Naive B cell (primary cell): ENCODE results near the gene ENAH. TPM values are rescaled to one million over a fixed set of nuclear protein-coding genes. Genes with fewer than 3 reads are reported as not detected.

Experiments used
- ATAC-seq, 2 donors: fragments of 150-1000 bp; cut with Tn5 transposase; 2 replicates each; pipeline ENCODE4 v1.10.0; 2021; ENCODE audit warnings: low read depth in 2 of 2, mild to moderate bottlenecking in 2 of 2, moderate library complexity in 2 of 2
- DNase-seq: peaks from one replicate; pipeline ENCODE4 v3.0.0; 2022
- H3K27ac Mint-ChIP-seq, 6 donors: one replicate each; pipeline ENCODE4 v1.8.0; 2020 to 2022; ENCODE audit warnings: mild to moderate bottlenecking in 6 of 6, mixed read lengths in 6 of 6, moderate library complexity in 5 of 6, inconsistent platforms in 2 of 6
- H3K27me3 Mint-ChIP-seq, 3 donors: one replicate each; pipeline ENCODE4 v1.8.0; 2021 to 2022; ENCODE audit warnings: mixed read lengths in 3 of 3, mild to moderate bottlenecking in 1 of 3
- H3K36me3 Mint-ChIP-seq, 2 donors: one replicate each; pipeline ENCODE4 v1.8.0; 2020 to 2022; ENCODE audit warnings: mixed read lengths in 2 of 2, inconsistent platforms in 1 of 2, mild to moderate bottlenecking in 1 of 2
- H3K4me1 Mint-ChIP-seq, 3 donors: one replicate each; pipeline ENCODE4 v1.8.0; 2020 to 2022; ENCODE audit warnings: mixed read lengths in 3 of 3, inconsistent platforms in 1 of 3, mild to moderate bottlenecking in 1 of 3, moderate library complexity in 1 of 3
- H3K4me3 Mint-ChIP-seq, 8 donors: one replicate each; pipeline ENCODE4 v1.8.0; 2020 to 2022; ENCODE audit warnings: mild to moderate bottlenecking in 8 of 8, mixed read lengths in 8 of 8, moderate library complexity in 8 of 8, inconsistent platforms in 2 of 8
- H3K9me3 Mint-ChIP-seq, 7 donors: one replicate each; pipeline ENCODE4 v1.8.0; 2020 to 2022; ENCODE audit warnings: mixed read lengths in 7 of 7, mild to moderate bottlenecking in 5 of 7, inconsistent platforms in 2 of 7, moderate library complexity in 1 of 7
- polyA plus RNA-seq, 6 donors: library from polyadenylated mRNA; unstranded; fragments of 300-500 nt; fragmentation: Illumina TruSeq; gene quantifications; one replicate each; pipeline ENCODE4 v1.2.3, GENCODE V29; 2021; ENCODE audit warnings: low read depth in 6 of 6

ENAH gene
- polyA plus RNA-seq, 6 donors from 2014 or later: 0.23 to 3.6 (median 2.0) TPM

DNA sequence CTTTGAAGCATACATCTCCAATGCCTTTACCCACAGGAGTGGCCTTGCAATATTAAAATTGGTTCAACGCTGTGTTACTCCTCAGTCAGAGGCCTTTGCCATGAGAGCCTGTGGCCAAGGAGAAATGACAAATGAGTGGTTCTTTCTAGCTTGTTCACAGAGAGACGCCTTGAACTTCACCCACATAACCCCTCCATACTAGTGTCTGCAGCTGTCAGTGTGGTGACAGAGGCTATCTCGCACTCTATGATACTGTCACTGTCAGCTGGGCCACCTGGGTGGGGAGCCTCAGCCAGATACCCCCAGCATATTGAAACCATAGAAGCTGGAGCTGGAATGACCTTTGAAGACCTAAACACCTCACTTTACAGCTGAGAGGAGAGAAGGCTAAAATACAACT lies 167.7 kb downstream of the ENAH start:
- H3K27ac Mint-ChIP-seq: no peak overlapping the region
- no peak overlapping the region for H3K4me3 Mint-ChIP-seq
- H3K9me3 Mint-ChIP-seq: no peaks in the 10 kb centered on the region
- no peaks in the 10 kb centered on the region for H3K27me3 Mint-ChIP-seq
- ATAC-seq: no peak
- no peak for DNase-seq
- H3K36me3 Mint-ChIP-seq: no peaks in the 10 kb centered on the region
- peaks cover 14 to 22% (median 17%) of the 10 kb centered on the region in 3 donors for H3K4me1 Mint-ChIP-seq

DNA sequence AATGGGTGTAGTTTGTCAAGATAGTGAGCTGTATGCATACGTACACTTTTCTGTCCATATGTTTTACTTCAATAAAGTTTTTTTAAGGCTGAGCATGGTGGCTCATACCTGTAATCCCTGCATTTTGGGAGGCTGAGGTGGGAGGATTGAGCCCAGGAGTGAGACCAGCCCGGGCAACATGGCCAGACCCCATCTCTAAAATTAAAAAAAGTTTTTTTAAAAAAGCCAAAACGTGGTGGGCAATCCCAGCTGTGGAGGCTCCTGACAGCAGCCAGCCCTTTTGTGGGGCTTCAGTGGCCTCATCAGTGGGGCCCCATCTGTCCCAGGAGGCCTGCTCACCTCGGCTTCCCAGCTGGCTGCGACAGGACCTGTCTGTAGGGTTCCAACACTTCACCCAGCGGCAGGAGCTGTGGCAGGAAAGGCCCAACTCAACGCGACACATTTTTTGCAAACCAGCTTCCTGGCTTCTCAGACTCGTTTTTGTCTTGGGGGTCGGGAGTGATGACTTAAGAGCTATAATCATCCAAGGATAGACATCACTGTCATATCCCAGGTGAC lies 168.2 kb downstream of the ENAH start:
- ATAC-seq: no peak
- no peaks in the 10 kb centered on the region for H3K27me3 Mint-ChIP-seq
- H3K27ac Mint-ChIP-seq: no peak overlapping the region
- no peak for DNase-seq
- no peak overlapping the region for H3K4me3 Mint-ChIP-seq
- no peaks in the 10 kb centered on the region for H3K36me3 Mint-ChIP-seq
- peaks cover 16 to 27% (median 22%) of the 10 kb centered on the region in 3 donors for H3K4me1 Mint-ChIP-seq
- no peaks in the 10 kb centered on the region for H3K9me3 Mint-ChIP-seq

DNA sequence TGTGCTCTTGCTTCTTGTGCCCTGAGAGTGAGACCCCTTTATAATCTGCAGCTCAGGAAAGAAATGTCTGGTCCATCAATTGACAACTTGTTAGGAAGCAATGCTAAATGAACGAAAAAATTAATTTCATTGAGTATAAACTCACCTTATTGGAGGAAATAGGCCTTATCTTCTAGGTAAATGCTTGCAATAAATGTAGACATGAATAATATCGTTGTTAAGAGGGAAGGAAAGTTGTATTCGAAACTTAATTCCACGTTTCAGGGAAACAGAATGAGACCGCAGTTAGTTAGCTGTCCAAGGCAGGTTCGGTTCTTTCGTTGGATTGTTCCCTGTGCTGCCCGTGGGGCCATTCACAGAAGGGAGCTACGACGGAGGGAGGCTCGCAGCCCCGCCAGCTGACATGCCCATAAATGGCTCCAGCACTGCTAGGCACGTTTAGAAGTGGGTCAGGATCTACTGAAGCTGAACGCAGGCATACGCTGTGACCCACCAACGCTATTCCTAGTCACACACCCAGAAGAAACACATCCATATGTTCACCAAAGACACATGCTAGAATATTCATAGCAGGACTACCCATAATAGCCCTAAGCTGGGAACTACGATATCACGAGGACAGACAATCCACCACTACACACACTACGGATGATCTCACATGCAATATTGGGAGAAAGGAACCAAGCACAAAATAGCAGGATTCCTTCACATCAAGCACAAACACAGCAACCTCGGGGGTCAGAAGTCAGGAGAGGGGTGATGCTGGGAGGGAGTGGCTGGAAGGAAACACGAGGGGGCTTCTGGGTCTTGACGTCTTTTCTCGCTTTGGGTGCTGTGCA lies 168.9 kb downstream of the ENAH start:
- Mint-ChIP-seq H3K36me3 (no peaks in the 10 kb centered on the region), H3K9me3 (no peaks in the 10 kb centered on the region), H3K4me3 (no peak overlapping the region), H3K27ac (peak overlapping the region in 1 of 6 donors; percentile 71), H3K4me1 (peaks cover 21 to 34% (median 29%) of the 10 kb centered on the region in 3 donors), H3K27me3 (no peaks in the 10 kb centered on the region)
- no peak for ATAC-seq
- no peak for DNase-seq

DNA sequence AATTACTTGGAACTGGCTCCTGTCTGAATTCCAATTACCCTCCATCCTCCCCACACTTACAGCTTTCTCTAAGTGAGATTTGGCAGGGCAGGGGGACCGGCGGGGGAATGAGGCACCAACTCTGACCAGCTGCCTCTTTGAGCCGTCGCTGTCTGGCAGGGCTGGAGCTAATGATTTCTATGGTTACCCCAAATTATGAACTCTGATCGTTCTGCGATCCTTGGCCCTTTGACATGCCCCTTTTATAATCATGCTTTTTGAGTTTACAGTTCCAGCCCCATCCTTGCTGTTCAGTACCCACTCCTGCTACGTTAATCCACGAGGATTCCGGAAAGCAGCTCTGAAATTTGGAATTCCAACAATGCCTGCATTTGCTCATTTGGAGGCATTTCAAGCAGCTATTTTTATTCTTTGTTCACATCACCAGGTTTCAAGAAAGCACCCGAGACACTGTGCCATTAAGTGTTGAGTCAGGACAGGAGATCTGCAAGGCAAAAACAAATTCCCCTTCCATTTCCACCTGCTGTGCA lies 170.4 kb downstream of the ENAH start:
- no peaks in the 10 kb centered on the region for H3K9me3 Mint-ChIP-seq
- H3K36me3 Mint-ChIP-seq: no peaks in the 10 kb centered on the region
- no peak overlapping the region for H3K4me3 Mint-ChIP-seq
- peaks cover 32 to 49% (median 43%) of the 10 kb centered on the region in 3 donors for H3K4me1 Mint-ChIP-seq
- no peak for DNase-seq
- ATAC-seq: no peak
- H3K27ac Mint-ChIP-seq: peak overlapping the region in 2 of 6 donors; percentile 37 to 78
- H3K27me3 Mint-ChIP-seq: no peaks in the 10 kb centered on the region

DNA sequence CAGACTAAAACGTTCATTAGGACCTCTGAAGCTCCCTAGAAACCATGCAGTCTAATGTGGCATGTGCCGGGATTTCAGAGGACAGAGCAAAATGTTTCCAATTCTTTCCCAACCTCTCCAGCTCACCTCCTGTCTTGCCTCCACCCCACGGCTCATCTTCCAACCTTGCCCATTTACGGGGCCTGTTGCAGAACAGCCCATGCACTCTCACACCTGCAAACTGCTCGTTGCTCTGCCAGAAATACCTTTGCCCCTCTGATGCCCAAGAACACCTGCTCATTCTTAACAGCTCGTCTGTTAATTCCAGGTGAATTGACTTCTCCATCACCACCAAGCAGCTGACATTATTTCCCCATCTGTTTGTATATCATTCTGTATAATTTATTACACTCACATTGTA lies 171.2 kb downstream of the ENAH start:
- peak overlapping the region in 2 of 8 donors; percentile 41 to 52 for H3K4me3 Mint-ChIP-seq
- peaks cover 0 to 3% (median 0%) of the 10 kb centered on the region in 7 donors for H3K9me3 Mint-ChIP-seq
- no peak for ATAC-seq
- H3K36me3 Mint-ChIP-seq: no peaks in the 10 kb centered on the region
- peaks cover 32 to 57% (median 50%) of the 10 kb centered on the region in 3 donors for H3K4me1 Mint-ChIP-seq
- no peaks in the 10 kb centered on the region for H3K27me3 Mint-ChIP-seq
- DNase-seq: no peak
- peak overlapping the region in 3 of 6 donors; percentile 37 to 72 (median 62) for H3K27ac Mint-ChIP-seq

DNA sequence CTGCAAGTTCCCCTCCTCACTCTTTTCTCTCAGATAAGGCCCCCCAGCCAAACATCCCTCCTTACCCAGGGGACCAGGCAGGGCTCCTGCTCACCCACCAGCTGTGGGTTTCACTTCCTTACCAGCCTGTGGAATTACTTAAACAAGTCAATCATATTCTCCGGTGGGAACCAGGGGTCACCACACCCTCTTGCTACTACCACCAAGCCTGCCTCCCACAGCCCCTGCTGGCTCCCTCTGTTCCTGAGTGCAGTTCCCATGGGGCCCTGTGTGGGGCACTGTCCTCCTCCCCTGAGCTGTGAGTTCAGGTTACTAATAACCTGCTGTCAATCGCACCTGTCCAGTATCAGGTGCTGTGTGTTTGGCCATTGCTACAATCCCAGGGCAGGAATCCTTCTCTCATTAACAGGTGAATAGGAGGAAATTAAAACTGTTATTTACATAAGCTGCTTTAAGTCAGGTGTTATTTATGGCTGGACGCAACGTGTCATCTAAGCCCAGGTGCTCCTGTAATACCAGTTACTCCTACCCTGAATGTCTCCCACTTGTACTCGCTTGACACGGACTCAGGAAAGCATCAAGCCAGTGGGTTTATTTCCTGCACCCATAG lies 172.0 kb downstream of the ENAH start:
- Mint-ChIP-seq H3K4me3 (peak overlapping the region in 7 of 8 donors; percentile 16 to 83 (median 65)), H3K4me1 (peaks cover 32 to 61% (median 56%) of the 10 kb centered on the region in 3 donors)
- ATAC-seq: peak; percentile 85

DNA sequence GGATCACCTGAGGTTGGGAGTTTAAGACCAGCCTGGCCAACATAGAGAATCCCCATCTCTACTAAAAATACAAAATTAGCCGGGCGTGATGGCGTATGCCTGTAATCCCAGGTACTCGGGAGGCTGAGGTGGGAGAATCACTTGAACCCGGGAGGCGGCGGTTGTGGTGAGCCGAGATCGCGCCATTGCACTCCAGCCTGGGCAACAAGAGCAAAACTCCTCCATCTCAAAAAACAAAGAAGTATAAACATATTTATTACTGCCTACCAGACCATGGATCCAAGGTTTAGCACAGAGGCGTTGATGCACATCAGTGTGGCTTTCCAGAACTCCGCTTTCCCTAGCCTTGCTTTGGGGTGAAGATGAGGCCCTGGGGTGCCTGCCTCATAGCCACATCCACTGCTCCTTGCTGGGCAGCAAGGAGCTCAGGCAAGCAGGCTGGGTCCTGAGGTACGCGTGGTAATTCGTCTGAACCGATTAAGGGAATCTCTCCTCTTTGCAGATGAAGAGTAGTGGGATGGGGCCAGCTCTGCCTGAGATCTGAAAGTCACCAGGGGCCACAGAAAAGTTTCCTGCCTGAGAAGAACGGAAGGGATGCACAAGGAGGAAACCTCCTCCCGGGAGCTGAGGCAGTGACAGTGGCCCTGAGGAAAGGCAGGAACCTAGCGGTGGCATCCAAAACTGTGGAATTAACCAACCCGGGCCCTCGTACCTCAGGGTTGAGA lies 172.8 kb downstream of the ENAH start:
- peaks cover 32 to 61% (median 61%) of the 10 kb centered on the region in 3 donors for H3K4me1 Mint-ChIP-seq
- no peaks in the 10 kb centered on the region for H3K27me3 Mint-ChIP-seq
- H3K36me3 Mint-ChIP-seq: no peaks in the 10 kb centered on the region
- peak overlapping the region in 7 of 8 donors; percentile 36 to 80 (median 65) for H3K4me3 Mint-ChIP-seq
- peak overlapping the region in 5 of 6 donors; percentile 69 to 95 (median 93) for H3K27ac Mint-ChIP-seq
- peak in 1 of 2 donors; percentile 2 for ATAC-seq
- peaks cover 0 to 3% (median 0%) of the 10 kb centered on the region in 7 donors for H3K9me3 Mint-ChIP-seq
- DNase-seq: no peak

More for the DNA sequence above, 172.0 kb downstream of the ENAH start:
- DNase-seq: peak; percentile 81
- no peaks in the 10 kb centered on the region for H3K36me3 Mint-ChIP-seq
- no peaks in the 10 kb centered on the region for H3K27me3 Mint-ChIP-seq
- H3K27ac Mint-ChIP-seq: peak overlapping the region; percentile 42 to 95 (median 66)
- H3K9me3 Mint-ChIP-seq: peaks cover 0 to 3% (median 0%) of the 10 kb centered on the region in 7 donors

DNA sequence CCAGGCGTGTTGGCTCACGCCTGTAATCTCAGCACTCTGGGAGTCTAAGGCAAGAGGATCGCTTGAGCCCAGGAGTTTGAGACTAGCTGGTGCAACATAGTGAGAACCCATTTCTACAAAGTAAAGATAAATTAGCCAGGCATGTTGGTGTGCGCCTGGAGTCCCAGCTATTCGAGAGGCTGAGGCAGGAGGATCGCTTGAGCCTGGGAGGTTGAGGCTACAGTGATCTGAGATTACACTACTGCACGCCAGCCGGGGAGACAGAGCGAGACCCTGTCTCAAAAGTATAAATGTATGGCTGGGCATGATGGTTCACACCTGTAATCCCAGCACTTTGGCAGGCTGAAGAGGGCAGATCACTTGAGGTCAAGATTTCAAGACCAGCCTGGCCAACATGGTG lies 173.6 kb downstream of the ENAH start:
- ATAC-seq: no peak
- H3K27me3 Mint-ChIP-seq: no peaks in the 10 kb centered on the region
- H3K9me3 Mint-ChIP-seq: peaks cover 0 to 3% (median 0%) of the 10 kb centered on the region in 7 donors
- DNase-seq: no peak
- H3K27ac Mint-ChIP-seq: peak overlapping the region in 5 of 6 donors; percentile 12 to 85 (median 73)
- no peaks in the 10 kb centered on the region for H3K36me3 Mint-ChIP-seq
- peak overlapping the region in 5 of 8 donors; percentile 51 to 83 (median 74) for H3K4me3 Mint-ChIP-seq
- peaks cover 32 to 69% (median 61%) of the 10 kb centered on the region in 3 donors for H3K4me1 Mint-ChIP-seq

DNA sequence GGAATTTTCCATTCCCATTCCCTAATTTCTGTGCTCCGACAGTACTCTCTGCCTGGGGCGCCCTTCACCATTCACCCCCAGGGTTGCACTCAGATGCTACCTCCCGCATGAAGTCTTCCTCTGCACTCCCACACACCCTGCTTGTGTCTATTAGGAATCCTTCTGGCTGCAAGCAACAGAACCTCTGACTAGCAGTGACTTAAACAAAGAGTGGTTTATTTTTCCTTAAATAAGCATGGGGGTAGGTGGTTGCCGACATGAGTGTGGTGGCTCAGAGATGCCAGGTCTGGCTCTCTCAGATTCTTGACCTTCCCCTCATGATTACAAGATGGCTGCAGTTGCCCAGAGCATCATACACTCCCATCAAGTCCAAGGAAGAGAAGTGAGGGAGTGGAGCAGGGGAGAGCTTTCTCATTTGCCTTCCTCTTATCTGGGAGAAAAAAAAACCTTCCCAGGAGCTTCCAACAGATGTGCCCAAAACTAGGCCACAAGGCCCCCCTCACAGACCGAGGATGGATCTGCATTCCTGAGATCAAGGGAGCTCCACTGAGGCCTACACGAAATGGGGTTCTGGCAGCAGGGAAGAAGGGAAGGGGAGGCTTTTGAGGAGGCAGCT lies 175.5 kb downstream of the ENAH start:
- H3K27me3 Mint-ChIP-seq: no peaks in the 10 kb centered on the region
- no peaks in the 10 kb centered on the region for H3K36me3 Mint-ChIP-seq
- peak overlapping the region in 5 of 8 donors; percentile 51 to 79 (median 71) for H3K4me3 Mint-ChIP-seq
- peaks cover 0 to 3% (median 0%) of the 10 kb centered on the region in 7 donors for H3K9me3 Mint-ChIP-seq
- ATAC-seq (no peak), DNase-seq (no peak)
- H3K4me1 Mint-ChIP-seq: peaks cover 32 to 69% (median 65%) of the 10 kb centered on the region in 3 donors
- H3K27ac Mint-ChIP-seq: peak overlapping the region in 4 of 6 donors; percentile 7 to 94 (median 32)

DNA sequence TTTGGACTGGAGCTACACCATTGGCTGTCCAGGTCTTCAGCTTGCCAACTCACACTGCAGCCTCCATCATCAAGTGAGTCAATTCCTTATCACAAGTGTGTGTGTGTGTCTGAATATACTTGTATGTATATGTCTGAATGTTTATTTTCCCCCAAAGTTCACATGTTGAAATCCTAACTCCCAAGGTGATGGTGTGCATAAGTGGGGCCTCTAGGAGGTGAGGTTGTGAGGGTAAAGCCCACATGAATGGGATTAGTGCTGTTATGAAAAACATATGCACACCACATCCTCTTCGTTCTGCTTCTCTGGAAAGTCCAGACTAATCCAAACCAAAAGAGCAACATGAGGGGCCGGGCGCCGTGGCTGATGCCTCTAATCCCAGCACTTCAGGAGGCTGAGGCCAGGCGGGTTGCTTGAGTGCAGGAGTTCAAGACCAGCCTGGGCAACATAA lies 176.4 kb downstream of the ENAH start:
- no peak for ATAC-seq
- peak overlapping the region in 4 of 6 donors; percentile 10 to 76 (median 28) for H3K27ac Mint-ChIP-seq

DNA sequence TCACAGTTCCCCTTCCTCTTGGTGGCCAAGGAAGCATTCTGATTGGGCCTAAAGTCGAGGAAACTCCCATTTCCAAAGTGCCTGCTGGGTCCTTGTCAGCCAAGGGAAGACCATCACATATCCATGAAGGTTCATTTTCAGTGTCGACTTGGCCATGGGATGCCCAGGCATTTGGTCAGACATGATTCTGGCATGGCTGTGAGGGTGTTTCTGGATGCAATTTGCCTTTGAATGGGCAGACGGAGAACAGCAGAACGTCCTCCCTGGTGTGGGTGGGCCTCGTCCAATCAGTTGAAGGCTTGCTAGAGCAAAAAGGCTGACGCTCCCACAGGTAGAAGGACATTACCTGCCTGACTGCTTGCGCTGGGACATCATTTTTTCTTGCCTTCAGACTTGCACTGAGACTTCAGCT lies 176.8 kb downstream of the ENAH start:
- H3K9me3 Mint-ChIP-seq: peaks cover 0 to 3% (median 0%) of the 10 kb centered on the region in 7 donors
- DNase-seq: no peak
- no peak overlapping the region for H3K4me3 Mint-ChIP-seq
- H3K27me3 Mint-ChIP-seq: no peaks in the 10 kb centered on the region
- ATAC-seq: no peak
- H3K4me1 Mint-ChIP-seq: peaks cover 26 to 63% (median 52%) of the 10 kb centered on the region in 3 donors
- peak overlapping the region in 1 of 6 donors; percentile 34 for H3K27ac Mint-ChIP-seq
- no peaks in the 10 kb centered on the region for H3K36me3 Mint-ChIP-seq

More for the DNA sequence above, 176.4 kb downstream of the ENAH start:
- Mint-ChIP-seq H3K4me3 (peak overlapping the region in 1 of 8 donors; percentile 47), H3K27me3 (no peaks in the 10 kb centered on the region), H3K9me3 (peaks cover 0 to 3% (median 0%) of the 10 kb centered on the region in 7 donors), H3K4me1 (peaks cover 26 to 63% (median 57%) of the 10 kb centered on the region in 3 donors), H3K36me3 (no peaks in the 10 kb centered on the region)
- DNase-seq: no peak
